ENCODE data around the gene EDEM2. TPM values are rescaled to one million over a fixed set of nuclear protein-coding genes. Genes with fewer than 3 reads are reported as not detected.
"Not testable (repeated sequence)": the region's sequence is repeated elsewhere in the genome, so short reads cannot be mapped to it uniquely, and the experiment has no call there.

EDEM2 gene
- total RNA-seq, 1 donor = 32.2 TPM

DNA sequence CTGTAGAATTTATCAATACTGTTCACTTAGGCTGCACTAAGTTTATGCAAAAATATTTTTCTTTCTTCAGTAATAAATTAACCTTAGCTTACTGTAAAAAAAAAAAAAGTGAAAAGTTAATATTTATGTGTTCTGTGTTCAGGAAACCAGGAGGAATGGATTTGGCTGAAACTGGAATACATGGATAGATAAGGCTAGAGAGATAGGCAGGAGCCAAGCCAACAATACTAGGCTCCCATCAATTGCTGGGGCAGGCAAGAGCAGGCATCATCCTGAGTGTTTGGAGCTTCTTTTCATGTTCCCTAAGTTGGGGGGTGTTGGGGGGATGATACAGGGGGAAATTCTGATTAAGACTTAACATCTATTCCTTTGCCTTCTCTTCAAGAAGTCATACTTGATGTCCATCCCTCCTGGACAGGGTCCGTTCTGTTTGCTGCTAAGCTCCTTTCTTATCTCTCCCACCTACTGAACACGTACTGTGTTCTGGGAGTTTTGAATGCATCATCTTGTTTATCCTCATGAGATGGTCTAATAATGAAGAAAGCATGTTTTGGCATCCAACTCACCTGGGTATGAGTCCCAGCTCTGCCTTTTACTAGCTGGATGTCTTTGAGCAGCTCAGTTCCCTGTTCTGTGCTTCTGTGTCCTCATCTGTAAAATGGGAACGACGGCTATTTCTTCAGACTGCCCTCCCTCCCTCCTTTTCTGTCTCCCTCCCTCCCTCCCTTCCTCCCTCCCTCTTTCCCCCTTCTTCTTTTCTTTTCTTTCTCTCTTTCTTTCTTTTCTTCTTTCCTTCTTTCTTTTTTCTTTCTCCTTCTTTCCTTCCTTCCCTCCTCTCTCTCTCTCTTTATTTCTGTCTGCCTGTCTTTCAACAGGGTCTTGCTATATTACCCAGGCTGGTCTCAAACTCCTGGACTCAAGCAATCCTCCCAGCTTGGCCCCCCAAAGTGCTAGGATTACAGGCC lies 18.4 kb upstream of the EDEM2 start:
- no peaks in the 10 kb centered on the region for H3K4me1 ChIP-seq (ENCODE audit: insufficient read depth, low read length)
- no peaks in the 10 kb centered on the region for H3K36me3 ChIP-seq (ENCODE audit: insufficient read depth, low read length)
- H3K27ac ChIP-seq (ENCODE audit: low read depth, low read length) = no peak overlapping the region
- no peaks in the 10 kb centered on the region for H4K20me1 ChIP-seq (ENCODE audit: insufficient read depth, low read length)
- H3K4me2 ChIP-seq (ENCODE audit: insufficient read depth, low read length) = no peak overlapping the region
- TF ChIP-seq, protein P1, sequence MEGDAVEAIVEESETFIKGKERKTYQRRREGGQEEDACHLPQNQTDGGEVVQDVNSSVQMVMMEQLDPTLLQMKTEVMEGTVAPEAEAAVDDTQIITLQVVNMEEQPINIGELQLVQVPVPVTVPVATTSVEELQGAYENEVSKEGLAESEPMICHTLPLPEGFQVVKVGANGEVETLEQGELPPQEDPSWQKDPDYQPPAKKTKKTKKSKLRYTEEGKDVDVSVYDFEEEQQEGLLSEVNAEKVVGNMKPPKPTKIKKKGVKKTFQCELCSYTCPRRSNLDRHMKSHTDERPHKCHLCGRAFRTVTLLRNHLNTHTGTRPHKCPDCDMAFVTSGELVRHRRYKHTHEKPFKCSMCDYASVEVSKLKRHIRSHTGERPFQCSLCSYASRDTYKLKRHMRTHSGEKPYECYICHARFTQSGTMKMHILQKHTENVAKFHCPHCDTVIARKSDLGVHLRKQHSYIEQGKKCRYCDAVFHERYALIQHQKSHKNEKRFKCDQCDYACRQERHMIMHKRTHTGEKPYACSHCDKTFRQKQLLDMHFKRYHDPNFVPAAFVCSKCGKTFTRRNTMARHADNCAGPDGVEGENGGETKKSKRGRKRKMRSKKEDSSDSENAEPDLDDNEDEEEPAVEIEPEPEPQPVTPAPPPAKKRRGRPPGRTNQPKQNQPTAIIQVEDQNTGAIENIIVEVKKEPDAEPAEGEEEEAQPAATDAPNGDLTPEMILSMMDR (IDR thresholded peaks at IDR 0.05; ENCODE audit: extremely low read depth, low read depth, low read length) = no peak
- no peaks in the 10 kb centered on the region for H3K79me2 ChIP-seq (ENCODE audit: insufficient read depth, low read length)
- H3K9me3 ChIP-seq (ENCODE audit: low read depth, low read length) = no peaks in the 10 kb centered on the region
- DNase-seq (ENCODE audit: insufficient read length, low spot score, missing footprints) = no peak
- no peaks in the 10 kb centered on the region for H3K27me3 ChIP-seq (ENCODE audit: insufficient read depth, low read length)
- no peak overlapping the region for H2AFZ ChIP-seq (ENCODE audit: low read length)
- H3K4me3 ChIP-seq (ENCODE audit: insufficient read depth, low read length) = no peak overlapping the region

DNA sequence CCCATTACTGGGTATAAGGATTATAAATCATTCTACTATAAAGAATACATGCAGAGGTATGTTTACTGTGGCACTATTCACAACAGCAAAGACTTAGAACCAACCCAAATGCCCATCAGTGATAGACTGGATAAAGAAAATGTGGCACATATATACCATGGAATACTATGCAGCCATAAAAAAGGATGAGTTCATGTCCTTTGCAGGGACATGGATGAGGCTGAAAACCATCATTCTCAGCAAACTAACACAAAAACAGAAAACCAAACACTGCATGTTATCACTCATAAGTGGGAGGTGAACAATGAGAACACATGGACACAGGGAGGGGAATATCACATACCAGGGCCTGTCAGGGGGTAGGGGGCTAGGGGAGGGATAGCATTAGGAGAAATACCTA lies 17.4 kb upstream of the EDEM2 start:
- H3K27me3 ChIP-seq (ENCODE audit: insufficient read depth, low read length); H3K27ac ChIP-seq (ENCODE audit: low read depth, low read length); H2AFZ ChIP-seq (ENCODE audit: low read length); H3K4me1 ChIP-seq (ENCODE audit: insufficient read depth, low read length); H3K4me3 ChIP-seq (ENCODE audit: insufficient read depth, low read length); H3K36me3 ChIP-seq (ENCODE audit: insufficient read depth, low read length); DNase-seq (ENCODE audit: insufficient read length, low spot score, missing footprints); H3K9me3 ChIP-seq (ENCODE audit: low read depth, low read length); H4K20me1 ChIP-seq (ENCODE audit: insufficient read depth, low read length); H3K4me2 ChIP-seq (ENCODE audit: insufficient read depth, low read length); H3K79me2 ChIP-seq (ENCODE audit: insufficient read depth, low read length): not testable (repeated sequence)

DNA sequence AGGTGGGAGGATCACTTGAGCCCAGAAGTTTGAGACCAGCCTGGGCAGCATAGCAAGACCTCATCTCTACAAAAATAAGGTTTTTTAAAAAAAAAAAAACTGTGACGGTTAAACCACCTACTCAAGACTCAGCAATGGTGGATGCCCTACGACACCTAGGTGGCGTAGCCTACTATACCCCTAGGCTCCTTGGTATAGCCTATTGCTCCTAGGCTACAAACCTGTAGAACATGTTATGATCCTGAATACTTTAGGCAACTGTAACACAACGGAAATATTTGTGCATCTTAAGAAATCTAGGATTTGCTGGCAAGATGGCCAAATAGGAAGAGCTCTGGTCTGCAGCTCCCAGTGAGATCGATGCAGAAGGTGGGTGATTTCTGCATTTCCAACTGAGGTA lies 13.2 kb upstream of the EDEM2 start:
- not testable (repeated sequence) for H3K4me2 ChIP-seq (ENCODE audit: insufficient read depth, low read length); H3K79me2 ChIP-seq (ENCODE audit: insufficient read depth, low read length); DNase-seq (ENCODE audit: insufficient read length, low spot score, missing footprints); H3K9me3 ChIP-seq (ENCODE audit: low read depth, low read length); H4K20me1 ChIP-seq (ENCODE audit: insufficient read depth, low read length); H3K36me3 ChIP-seq (ENCODE audit: insufficient read depth, low read length); H3K4me3 ChIP-seq (ENCODE audit: insufficient read depth, low read length); H2AFZ ChIP-seq (ENCODE audit: low read length); H3K4me1 ChIP-seq (ENCODE audit: insufficient read depth, low read length); H3K27ac ChIP-seq (ENCODE audit: low read depth, low read length); H3K27me3 ChIP-seq (ENCODE audit: insufficient read depth, low read length)

DNA sequence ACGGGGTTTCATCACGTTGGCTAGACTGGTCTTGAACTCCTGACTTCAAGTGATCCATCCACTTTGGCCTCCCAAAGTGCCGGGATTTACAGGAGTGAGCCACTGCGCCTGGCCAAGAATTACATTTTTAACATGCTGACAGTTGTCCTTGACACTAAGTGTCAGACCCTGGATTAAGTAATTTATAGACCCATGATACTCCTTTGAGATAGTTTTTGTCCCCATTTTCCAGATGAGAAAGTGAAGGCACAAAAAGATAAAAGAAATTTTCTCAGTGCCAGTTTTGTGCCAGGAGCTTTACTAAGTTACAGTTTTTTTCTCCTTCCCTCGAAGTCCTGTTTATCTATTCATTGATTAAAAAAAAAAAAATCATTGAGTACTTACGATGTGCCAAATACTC lies 9.8 kb upstream of the EDEM2 start:
- no peaks in the 10 kb centered on the region for H3K9me3 ChIP-seq (ENCODE audit: low read depth, low read length)
- DNase-seq (ENCODE audit: insufficient read length, low spot score, missing footprints) = peak; percentile 52
- H4K20me1 ChIP-seq (ENCODE audit: insufficient read depth, low read length) = no peaks in the 10 kb centered on the region

More for the DNA sequence above, 9.8 kb upstream of the EDEM2 start:
- TF ChIP-seq, protein P1 (IDR thresholded peaks at IDR 0.05; ENCODE audit: extremely low read depth, low read depth, low read length) = no peak
- Histone ChIP-seq H2AFZ (ENCODE audit: low read length) (no peak overlapping the region), H3K79me2 (ENCODE audit: insufficient read depth, low read length) (no peaks in the 10 kb centered on the region), H3K27ac (ENCODE audit: low read depth, low read length) (no peak overlapping the region), H3K4me3 (ENCODE audit: insufficient read depth, low read length) (no peak overlapping the region), H3K4me1 (ENCODE audit: insufficient read depth, low read length) (no peaks in the 10 kb centered on the region), H3K36me3 (ENCODE audit: insufficient read depth, low read length) (no peaks in the 10 kb centered on the region), H3K27me3 (ENCODE audit: insufficient read depth, low read length) (no peaks in the 10 kb centered on the region), H3K4me2 (ENCODE audit: insufficient read depth, low read length) (no peak overlapping the region)
